ENCODE results near the gene DHRSX.
"Not testable (repeated sequence)": the region's sequence is repeated elsewhere in the genome, so short reads cannot be mapped to it uniquely, and the experiment has no call there.

Gene DHRSX

GRCh38 chrX:2497961-2498780 lies 2.6 kb downstream of the DHRSX start:
- DNase-seq = no peak

DNA sequence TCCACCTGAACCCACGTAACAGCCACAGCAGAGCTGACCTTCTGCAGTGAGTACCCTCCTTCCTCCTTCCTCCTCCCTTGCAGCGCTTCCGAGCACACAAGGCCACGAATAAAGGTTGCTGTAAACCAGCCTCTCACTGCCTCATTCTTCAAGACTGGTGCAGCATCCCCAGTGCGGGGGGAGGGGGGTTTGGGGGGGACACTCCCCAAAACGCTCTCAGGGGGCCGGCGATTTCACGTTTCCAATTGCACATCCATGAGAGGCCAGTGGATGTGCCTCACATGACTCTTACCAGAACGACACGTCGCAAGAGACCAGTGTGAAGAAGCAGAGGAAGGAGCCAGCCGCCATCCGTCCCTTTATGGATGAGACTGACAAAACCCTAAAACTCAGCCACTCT lies 5.2 kb downstream of the DHRSX start:
- no peak for DNase-seq

- DNase-seq = no peak
Measured at GRCh38 chrX:2492531-2493218, 8.1 kb downstream of the DHRSX start.

- DNase-seq = no peak
Measured at GRCh38 chrX:2490634-2491033, 10.1 kb downstream of the DHRSX start.

GRCh38 chrX:2489446-2490445 lies 11.0 kb downstream of the DHRSX start:
- DNase-seq = peak; percentile 40

DNA sequence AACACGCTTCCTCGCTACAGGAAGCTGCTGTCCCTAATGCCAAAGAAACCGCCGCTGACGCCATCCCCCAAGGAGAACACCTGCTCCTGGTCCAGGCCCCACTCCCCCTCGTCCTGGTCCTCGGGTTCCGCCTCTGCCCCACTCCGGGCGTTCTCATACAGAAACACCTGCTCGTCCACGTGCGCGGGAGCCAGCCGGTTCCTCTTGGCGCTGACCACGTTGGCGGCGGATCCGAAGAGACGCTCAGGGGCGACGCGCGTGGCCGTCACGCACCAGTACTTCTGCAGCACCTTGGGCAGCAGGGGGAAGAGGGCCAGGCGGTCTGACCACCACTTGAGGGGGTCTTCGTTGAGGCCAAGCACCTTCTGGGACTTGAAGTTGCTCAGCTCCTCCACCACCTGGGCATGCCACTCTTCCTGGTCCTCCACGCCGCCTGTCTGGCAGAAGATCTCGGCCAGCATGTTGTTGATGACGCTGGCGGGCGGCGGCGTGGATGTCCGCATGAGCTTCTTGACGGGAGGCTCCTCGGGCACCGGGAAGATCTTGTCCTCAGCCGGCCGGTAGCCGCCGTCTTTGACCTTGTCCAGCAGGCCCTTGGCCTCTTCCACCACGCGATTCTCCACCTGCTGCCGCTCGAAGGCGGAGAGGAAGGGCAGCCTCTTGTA lies 12.0 kb downstream of the DHRSX start:
- peak; percentile 40 for DNase-seq

DNA sequence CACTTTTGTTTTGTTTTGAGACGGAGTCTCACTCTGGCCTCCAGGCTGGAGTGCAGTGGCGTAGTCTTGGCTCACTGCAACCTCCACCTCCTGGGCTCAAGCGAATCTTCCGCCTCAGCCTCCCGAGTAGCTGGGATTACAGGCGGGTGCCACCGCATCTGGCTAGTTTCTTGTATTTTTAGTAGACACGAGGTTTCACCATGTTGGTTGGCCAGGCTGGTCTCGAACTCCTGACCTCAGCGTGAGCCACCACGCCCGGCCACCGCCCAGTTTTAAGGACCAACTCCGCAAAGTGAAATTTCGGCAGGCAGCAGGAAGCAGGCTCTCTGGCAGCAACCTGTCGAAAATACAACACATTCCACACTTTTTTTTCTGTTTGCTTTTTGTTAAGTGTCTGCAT lies 13.4 kb downstream of the DHRSX start:
- no peak for DNase-seq

- no peak for DNase-seq
Measured at GRCh38 chrX:2486476-2487133, 14.2 kb downstream of the DHRSX start.

GRCh38 chrX:2485789-2486345 lies 14.9 kb downstream of the DHRSX start:
- no peak for DNase-seq

DNA sequence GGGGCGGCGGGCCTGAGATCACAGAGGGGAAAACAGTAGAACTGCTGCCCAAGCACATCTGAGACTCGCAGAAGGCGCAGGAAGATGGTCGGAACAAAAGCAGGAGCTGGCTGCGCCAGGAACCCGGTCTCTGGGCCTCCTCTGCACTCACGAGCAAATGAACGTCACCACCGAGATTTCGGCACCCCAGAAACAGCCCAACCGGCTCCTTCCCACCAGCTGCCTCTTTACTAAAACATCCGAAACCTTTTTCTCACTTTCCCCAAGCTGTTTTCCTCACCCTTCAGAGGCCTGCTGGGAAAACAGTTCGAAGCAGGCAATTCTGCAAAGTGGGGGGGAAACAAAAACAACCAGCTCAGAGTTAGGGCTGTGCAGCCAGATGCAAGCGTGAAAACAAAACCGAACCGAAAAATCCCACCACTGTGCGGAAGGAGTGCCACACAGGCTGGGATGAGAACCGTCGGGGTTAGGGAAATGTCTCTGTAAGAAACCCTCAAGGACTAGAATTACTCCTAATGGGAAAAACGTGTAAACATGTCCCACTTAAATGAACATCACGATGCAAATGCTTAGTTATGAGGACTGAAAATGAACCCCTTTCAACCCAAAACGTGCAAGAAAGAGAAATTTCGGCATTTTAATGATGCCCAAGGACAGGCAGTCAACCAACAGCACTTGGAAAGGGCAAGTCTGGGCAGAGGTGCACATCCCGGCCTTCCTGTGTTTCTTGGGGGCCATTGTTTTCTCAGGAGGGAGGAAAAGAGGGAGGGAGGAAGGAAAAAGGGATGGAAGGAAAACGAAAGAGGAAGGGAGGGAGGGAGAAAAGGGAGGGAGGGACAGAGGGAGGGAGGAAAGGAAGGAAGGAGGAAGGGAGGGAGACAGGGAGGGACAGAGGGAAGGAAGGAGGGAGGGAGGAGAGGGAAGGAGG lies 15.8 kb downstream of the DHRSX start:
- peak; percentile 36 for DNase-seq

DNA sequence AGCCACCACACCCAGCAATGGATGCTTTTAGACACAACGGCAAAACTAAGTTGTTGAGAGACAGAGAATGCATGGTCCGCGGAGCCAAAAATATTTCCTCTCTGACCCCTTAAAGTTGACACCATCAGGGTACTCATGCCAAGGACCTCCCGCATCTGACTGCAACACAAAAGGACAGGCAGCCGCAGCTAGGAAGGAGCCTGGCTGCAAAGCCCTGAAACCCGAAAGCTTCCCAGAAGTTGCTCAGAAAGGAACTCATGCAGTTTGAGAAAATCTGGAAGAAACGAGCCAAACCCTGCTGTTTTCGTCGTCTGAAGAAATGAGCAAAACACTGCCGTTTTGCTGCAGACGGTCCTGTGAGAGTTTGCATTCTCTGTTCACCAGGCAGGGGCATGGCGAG lies 16.5 kb downstream of the DHRSX start:
- peak; percentile 23 for DNase-seq

DNA sequence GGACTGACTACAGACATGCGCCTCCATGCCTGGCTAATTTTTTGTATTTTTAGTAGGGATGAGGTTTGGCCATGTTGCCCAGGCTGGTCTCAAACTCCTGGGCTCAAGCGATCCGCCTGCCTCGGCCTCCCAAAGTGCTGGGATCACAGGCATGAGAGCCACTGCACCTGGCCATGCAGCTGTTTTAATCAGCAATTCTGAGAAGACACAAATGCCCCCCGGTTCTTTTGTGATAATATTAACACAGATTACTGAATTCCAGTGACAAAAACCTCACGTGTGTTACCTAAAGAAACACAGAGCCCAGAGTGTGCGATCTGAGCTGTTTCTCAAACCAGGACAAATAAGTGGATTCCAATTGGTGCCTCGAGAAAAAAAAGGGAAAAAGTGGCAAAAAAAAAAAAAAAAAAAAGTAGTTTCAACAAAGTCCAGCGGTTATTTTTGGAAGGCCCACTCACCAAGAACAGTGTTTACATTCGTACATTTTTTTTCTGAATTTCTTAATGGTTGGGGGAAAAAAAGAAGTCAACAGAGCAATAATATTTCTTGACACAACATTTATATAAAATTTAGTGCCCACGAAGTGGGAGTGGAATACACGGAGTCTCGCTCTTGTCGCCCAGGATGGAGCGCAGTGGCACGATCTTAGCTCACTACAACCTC lies 17.2 kb downstream of the DHRSX start:
- DNase-seq = peak; percentile 27

DNA sequence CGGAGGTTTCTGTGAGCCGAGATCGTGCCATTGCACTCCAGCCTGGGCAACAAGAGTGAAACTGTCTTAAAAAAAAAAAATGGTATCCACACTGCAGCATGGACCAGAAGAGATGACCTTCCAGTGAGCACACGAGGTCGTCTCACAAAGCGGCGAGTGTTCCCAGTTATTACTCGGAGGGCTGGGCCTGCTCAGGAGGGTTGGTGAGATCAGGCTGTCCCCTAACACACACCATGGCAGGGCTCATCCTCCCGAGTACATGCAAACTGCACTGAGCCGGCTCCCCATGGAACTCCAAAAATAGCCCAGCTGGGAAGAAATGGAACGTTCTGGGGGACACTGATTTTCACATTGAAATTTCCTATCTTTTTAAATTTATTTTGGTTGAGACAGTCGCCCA lies 19.2 kb downstream of the DHRSX start:
- peak; percentile 39 for DNase-seq

- not testable (repeated sequence) for DNase-seq
Measured at GRCh38 chrX:2479982-2480381, 20.8 kb downstream of the DHRSX start.

DNA sequence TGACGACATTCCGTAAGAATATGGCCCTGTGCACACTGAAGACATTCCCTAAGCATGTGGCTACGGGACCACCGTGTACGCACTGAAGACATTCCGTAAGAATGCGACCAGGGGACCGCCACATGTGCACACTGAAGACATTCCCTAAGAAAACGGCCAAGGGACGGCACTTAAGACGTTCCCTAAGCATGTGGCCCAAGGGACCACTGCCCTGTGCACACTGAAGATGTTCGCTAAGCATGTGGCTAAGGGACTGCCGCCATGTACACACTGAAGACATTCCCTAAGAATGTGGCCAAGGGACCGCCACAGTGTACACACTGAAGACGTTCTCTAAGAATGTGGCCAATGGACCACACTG lies 21.4 kb downstream of the DHRSX start:
- DNase-seq = peak; percentile 24

- peak; percentile 35 for DNase-seq
Measured at GRCh38 chrX:2478546-2479419, 22.0 kb downstream of the DHRSX start.

DNA sequence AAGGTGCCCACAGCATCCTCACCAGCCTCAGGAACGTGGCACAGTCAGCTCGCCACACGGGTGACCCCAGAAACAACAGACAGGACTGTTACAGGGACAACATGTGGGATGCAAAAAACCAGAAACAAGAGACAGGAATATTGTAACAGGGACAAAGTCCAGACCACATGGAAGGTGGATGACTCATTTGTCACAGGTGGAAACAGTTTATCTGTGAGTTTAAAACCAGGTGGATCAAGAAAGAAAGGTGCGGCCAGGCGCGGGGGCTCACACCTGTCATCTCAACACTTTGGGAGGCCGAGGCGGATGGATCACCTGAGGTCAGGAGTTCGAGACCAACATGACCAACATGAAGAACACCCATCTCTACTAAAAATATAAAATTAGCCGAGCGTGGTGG lies 23.5 kb downstream of the DHRSX start:
- DNase-seq = peak; percentile 50

DNA sequence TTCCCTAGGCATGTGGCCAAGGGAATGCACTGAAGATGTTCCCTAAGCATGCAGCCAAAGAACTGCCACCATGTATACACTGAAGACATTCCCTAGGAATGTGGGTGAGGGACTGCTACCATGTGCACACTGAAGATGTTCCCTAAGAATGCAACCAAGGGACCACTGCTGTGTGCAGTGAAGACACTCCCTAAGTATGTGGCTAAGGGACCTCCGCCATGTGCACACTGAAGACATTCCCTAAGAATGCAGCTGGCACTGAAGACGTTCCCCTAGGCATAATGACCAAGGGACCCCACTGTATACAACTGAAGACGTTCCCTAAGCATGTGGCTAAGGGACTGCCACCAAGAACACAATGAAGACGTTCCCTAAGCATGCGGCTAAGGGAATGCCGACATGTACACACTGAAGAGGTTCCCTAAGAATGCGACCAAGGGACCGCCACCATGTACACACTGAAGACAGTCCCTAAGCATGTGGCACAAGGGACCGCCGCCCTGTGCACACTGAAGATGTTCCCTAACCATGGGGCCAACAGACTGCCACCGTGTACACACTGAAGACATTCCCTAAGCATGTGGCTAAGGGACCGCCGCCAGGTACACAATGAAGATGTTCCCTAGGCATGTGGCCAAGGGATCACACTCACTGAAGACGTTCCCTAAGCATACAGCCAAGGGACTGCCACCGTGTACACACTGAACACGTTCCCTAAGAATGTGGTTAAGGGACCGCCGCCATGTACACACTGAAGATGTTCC lies 25.6 kb downstream of the DHRSX start:
- peak; percentile 44 for DNase-seq

All from islet precursor cell (in vitro differentiated cells).